Stimulated activated CD4-positive, alpha-beta T cell treated with anti-CD3 and anti-CD28 coated beads, Interleukin-4, amount 100 ng/mL, for 24 hours (primary cell): Measurements from ENCODE around the gene EHD4.

Source experiments
- DNase-seq: peaks from one replicate; pipeline ENCODE4 v3.0.0-alpha.2; 2020

EHD4 gene

GRCh38 chr15:41994772-41995475, 22.6 kb upstream of the EHD4 start:
- no peak for DNase-seq

DNA sequence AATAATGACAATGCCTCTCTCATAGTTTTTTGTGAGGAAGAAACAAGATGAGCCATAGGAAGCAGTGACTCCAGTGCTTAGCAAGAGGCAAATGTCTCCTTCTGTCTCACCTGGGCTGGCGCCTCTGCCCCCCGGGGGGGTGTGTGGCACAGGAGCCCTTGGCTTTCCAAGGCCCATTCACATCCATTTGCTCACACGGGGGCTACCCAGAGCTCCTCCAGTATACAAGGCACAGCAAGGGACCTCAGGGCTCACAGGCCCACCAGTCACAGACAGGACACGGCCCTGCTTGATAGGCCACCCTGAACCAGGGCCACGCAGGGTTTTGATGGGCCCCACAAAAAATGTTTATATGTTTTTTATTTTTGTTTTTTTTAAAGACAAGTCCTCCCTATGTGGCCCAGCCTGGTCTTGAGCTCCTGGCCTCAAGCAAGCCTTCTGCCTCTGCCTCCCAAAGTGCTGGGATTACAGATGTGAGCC, 21.9 kb upstream of the EHD4 start:
- DNase-seq, result no peak

- DNase-seq, result no peak
Observed at GRCh38 chr15:41993472-41994170, 21.3 kb upstream of the EHD4 start.

- no peak for DNase-seq
Observed at GRCh38 chr15:41992803-41993190, 20.4 kb upstream of the EHD4 start.

DNA sequence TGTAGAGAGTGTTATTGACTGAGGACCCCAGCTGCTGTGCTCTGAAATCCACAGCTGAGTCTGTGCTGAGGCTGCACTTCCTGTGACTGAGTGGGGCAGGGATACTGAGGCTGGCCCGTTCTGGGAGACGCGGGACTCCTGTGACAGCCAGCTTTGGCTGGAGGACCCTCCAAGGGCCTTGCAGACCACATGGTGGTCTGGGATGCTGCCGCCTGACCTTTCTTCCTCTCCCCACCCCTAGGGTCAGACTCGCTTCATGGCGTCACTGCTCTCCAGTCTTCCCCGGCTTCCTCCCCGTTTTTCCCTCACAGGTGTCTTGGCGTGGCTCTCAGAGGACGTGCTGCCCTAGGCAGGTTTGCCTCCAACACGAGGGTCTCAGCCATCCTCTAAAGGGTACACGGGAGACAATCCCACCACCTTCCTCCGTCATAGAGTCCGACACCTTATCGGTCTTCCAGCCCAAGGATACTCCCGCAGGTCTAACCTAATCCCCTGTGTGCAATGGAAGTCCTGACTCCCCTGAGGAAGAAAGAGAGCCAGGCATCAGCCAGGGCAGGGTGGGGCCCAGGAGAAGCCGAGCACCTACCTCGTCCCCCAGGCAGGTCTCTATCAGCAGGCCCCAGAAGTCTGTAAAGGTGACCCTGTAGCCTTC, 19.9 kb upstream of the EHD4 start:
- DNase-seq, result no peak

- no peak for DNase-seq
Observed at GRCh38 chr15:41990691-41991090, 18.3 kb upstream of the EHD4 start.

- no peak for DNase-seq
Observed at GRCh38 chr15:41990243-41990605, 17.9 kb upstream of the EHD4 start.

DNA sequence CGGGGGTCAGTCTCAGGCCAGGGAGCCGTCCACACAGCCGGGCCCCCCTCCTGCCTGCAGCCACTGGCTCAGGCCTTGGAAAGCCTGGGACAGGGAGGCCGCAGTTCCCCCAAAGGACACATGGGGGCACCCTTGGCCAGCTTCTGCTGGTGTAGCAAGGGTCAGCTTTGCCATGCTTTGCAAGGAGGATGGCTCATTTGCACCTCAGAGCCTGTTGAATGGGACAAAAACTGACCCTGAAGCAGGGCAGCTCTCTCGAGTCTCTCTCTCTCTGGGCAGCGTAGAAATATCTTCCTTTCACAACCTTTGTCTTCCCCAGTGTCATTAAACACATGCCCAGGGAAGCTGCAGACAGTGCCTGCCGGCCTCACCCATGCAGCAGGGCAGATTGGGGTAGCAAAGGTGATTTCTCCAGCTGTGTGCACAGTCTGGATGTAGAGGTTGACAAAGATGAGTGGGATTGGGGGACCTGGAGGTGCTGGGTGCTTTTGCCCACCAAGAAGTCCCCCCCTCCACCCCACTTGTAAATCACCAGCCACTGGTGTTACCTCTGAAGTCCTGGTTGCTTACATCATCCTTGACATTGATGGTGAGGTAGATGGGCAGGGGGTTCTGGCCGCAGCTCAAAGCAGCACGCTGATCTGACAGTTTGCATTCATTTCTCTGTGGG, 17.4 kb upstream of the EHD4 start:
- DNase-seq, result peak; percentile 89

DNA sequence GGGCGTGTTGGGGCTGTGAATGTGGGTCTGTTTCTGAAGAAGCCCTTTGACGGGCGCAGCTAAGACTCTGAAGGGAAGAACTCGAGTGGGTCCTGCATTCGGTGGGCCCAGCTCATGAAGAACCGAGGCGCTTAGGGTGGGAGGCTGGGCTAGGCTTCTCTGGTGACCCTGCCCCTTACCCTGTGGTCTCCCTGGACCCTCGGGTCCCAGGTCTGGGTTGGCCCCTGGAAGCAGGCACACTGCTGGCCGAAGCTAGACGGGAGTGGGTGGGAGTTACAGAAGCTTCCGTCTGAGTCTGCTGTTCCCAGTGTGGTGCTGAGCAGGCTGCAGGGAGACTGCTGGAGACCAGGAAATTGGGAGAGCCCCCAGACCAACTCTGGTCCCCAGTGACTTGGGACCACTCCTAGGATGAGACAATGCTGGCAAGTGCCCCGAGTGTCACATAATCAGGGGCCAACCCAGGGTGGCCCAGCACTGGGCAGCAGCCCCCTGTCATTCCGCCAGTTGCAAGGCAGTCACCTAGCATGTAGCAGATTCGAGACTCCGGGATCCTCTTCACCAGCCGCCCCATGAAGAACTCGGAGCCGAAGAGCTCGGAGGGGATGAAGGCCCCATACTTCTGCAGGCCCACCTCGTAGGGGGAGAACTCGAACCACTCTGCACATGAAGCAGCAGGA, 16.7 kb upstream of the EHD4 start:
- no peak for DNase-seq

- no peak for DNase-seq
Observed at GRCh38 chr15:41987925-41988275, 15.5 kb upstream of the EHD4 start.

DNA sequence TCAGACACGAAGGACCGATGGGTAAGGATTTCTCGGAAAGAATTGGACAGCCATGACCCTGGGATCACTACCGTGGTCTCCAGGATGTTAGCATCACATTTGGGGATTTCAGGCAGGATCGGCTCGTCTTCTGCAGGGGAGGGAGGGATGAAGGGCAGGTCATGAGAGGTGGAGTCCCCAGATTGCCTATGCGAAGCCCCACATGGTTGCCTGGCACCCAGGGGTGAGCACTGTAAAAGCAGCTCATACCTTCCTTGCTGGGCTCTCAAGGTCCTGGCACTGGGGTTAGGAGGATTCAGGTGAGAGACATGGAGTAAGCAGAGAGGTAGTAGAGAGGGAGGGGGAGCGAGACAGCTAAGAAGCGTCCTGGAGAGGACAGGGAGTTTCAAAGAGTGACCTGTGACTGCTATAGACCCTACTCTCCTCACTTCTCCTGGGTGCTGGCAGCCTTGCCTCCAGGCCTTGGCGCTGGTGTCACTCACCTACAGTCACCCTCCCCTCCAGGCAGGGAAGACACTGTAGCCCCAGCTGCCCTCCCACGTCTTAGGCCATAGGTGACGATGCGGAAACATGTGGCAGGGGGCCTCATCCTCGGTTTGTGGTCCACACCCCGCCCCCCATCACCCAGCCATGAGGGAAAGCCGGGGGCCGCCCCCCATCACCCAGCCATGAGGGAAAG, 15.0 kb upstream of the EHD4 start:
- no peak for DNase-seq

DNA sequence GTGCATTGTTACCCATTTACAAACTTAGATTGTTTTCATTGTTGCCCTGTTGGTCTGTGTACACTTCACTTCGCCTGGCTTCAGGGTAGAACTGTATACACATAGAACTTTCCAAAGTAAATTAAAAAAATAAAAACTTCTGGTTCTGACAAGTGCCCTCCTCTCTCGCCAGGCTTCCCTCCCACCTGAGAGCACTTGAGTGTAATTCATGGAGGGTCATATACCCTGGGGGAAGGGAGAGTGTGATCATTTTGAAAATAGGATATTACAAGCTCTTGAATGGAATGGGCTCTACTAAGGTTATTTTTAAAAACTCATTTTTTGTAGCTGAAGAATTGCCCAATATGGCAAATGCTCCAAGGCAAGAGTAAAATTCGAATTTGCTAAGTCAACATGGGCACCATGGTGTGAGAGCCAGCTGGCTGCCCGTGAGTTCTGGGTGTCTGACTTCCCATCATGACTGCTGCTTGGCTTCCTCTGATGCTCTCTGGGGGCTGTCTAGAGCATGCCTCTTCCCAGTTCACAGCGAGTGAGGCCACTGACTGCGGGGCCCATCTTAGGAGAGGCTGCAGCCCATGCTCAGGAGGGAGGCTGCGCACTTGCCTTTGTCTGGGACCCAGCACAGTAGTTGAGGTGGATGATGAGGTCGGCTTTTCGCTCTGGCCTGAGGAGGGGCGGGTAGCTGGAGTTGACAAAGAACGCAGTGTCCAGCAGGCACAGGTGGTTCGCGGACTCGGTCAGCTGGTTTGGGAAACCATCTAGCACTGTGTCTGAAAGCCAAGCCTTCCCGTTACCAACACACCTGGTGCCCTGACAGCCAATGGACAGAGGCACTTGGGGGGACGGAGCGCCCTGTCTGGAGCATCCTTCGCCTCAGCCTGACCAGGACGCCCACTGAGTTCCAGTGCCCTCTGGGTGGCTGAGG, 13.1 kb upstream of the EHD4 start:
- DNase-seq, result no peak

GRCh38 chr15:41984622-41985021, 12.3 kb upstream of the EHD4 start:
- no peak for DNase-seq

DNA sequence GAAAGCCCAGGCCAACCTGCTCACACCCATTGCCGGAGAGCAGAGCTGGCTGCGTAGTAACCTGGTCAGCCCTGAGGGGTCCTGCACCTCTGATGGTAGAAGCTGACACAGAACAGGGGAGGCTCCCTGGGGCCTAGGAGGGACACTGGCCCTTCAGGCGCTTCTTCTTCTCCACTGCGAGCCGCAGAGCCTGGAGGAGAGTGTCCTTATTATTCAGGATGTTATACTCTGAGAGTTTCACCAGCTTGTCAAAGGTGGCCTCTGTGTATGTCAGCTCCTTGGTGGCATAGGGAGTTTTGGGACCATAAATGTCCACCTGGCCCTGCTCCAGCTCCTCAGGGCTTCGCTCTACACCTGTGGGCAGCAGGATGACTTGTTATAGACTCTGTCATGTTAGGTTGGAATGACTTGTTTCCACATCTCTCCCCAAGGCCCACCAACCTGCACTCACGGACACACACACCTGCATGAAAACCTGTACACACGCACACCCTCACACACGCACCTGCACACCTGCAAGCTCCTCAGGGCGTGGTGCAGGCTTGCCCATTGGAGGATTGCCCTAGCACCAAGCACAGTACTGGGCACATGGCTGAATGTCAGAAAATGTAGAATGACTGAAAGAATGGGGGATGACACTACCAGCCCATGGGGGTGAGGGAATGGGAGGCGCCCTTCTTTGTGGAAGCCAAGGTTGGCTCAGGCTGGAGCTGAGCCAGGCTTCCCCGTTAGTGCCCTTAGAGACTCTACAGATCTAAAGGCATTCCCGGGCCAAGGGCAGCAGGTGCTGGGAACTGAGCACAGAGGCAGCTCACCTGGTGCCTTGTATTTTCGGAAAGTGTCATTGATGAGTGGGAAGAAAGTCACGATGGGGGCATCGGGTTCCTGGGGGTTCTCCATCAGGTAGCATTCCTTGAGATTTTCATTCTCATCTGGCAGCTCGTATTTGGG, 11.5 kb upstream of the EHD4 start:
- no peak for DNase-seq

- DNase-seq, result no peak
Observed at GRCh38 chr15:41983221-41983620, 10.9 kb upstream of the EHD4 start.

DNA sequence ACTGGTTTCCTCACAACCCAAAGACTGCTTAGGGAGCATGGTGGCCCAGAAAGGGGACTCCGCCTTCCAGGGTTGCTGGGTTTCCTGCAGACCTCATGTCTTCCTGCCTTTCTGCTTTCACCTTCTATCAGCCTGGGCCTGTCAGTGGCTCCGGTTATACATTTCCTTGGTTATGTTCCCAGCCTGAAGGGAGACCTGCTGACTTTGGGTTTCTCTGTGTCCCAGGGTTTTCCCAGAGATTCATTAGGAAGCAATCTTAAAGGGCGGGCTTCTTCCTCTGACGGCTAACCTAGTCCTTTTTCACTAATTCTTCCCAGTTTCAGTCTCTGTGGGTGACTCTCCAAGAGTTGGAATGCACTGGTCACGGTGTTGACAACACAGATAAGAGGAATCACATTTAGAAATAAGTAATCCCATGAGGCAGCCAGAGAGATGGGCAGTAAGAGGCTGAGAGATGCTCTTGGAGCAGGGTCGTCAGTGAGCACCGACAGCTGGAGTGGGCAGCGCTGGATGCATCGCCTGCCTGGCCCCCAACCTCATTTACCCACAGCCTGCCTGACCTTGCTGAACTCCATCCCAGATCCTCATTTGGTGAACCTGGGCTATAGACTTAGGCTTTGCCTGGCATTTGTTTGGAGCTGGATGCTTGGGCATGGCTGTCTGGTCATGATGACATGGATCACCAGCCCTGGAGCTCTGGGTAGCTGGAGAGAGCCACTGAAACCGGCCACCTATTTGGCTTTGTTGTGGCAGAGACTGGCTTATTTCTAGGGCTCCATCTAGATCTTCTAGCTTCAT, 10.0 kb upstream of the EHD4 start:
- no peak for DNase-seq

DNA sequence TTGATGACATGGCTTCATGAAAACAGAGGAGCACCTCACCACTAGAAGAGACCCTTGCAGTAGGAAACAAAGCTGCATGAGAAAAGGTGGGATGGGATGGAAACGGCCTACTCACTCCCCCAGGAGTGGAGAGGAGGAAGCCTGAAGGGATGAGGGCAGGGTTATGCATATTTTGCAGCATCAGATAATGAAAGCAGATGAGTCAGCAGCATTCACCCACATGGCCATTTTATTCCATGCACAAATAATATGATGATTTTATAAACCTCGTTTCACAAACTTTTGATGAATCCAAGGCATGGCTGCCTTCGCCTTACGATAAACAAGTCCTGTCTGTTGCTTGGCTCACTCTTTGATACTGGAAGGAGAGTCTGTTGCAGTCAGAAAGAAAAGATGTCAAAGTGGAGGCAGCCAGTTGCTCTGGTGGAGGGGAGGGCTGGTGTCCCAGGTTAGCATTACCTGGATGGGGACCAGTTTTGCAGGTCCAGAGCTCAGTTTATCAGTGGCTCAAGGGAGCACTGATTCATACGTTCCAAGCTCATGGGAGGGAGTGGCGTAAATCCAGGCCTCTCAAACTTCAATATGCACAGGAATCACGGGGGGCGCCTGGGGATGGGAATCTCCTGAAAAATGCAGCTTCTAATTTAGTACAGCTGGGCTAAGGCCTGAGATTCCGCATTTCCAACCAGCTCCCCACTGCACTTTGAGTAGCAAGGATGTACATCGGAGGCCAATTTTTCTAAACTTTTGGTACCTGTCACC, 9.2 kb upstream of the EHD4 start:
- DNase-seq, result no peak

- DNase-seq, result no peak
Observed at GRCh38 chr15:41980654-41981323, 8.4 kb upstream of the EHD4 start.
